H9 (cell line): Measurements from ENCODE around the gene GNB1L. TPM values are rescaled to one million over a fixed set of nuclear protein-coding genes. Genes with fewer than 3 reads are reported as not detected.

Experiments
- DNase-seq: peaks from one replicate; pipeline ENCODE4 v3.0.0-alpha.2; 2017
- H2AFZ ChIP-seq: one replicate; pipeline ENCODE4 v1.6.1; 2013; ENCODE audit warnings: mild to moderate bottlenecking, low read length, control low read depth, moderate library complexity
- H2AK5ac ChIP-seq: 2 replicates; pipeline ENCODE4 v1.6.1; 2013; ENCODE audit warnings: low read length, control low read depth, mixed read lengths; ENCODE audit not compliant: insufficient read length
- H2BK120ac ChIP-seq: one replicate; pipeline ENCODE4 v1.6.1; 2013; ENCODE audit warnings: low read depth, mild to moderate bottlenecking, low read length, control low read depth, inconsistent platforms; ENCODE audit not compliant: poor library complexity, severe bottlenecking
- H2BK12ac ChIP-seq: 2 replicates; pipeline ENCODE4 v1.6.1; 2013; ENCODE audit warnings: low read length, control low read depth, mixed read lengths, low read depth; ENCODE audit not compliant: insufficient read length
- H2BK15ac ChIP-seq: 2 replicates; pipeline ENCODE4 v1.6.1; 2013; ENCODE audit warnings: low read depth, low read length, control low read depth
- H2BK20ac ChIP-seq: one replicate; pipeline ENCODE4 v1.6.1; 2013; ENCODE audit warnings: low read depth, mild to moderate bottlenecking, low read length, control low read depth, inconsistent platforms; ENCODE audit not compliant: poor library complexity, severe bottlenecking
- H2BK5ac ChIP-seq: 2 replicates; pipeline ENCODE4 v1.6.1; 2013; ENCODE audit warnings: low read length, control low read depth, mixed read lengths; ENCODE audit not compliant: insufficient read length
- H3K14ac ChIP-seq: 2 replicates; pipeline ENCODE4 v1.6.1; 2013; ENCODE audit warnings: low read length, control low read depth; ENCODE audit not compliant: insufficient read depth
- H3K18ac ChIP-seq: 2 replicates; pipeline ENCODE4 v1.6.1; 2013; ENCODE audit warnings: low read depth, mild to moderate bottlenecking, mixed read lengths, low read length, control low read depth; ENCODE audit not compliant: insufficient read length
- H3K23ac ChIP-seq: 2 replicates; pipeline ENCODE4 v1.6.1; 2013; ENCODE audit warnings: low read length, control low read depth, mixed read lengths, low read depth; ENCODE audit not compliant: insufficient read length
- H3K23me2 ChIP-seq: 2 replicates; pipeline ENCODE4 v1.6.1; 2013; ENCODE audit warnings: low read depth, mild to moderate bottlenecking, mixed read lengths, low read length, control low read depth; ENCODE audit not compliant: insufficient read length, poor library complexity, severe bottlenecking
- H3K27ac ChIP-seq: 2 replicates; pipeline ENCODE4 v1.5.1; 2013; ENCODE audit warnings: low read length, control low read depth, mixed read lengths, low read depth; ENCODE audit not compliant: insufficient read length
- H3K27me3 ChIP-seq: 2 replicates; pipeline ENCODE4 v1.6.1; 2013; ENCODE audit warnings: low read length, control low read depth, inconsistent platforms; ENCODE audit not compliant: insufficient read depth
- H3K4ac ChIP-seq: 2 replicates; pipeline ENCODE4 v1.6.1; 2013; ENCODE audit warnings: low read depth, mild to moderate bottlenecking, control low read depth, inconsistent platforms, low read length, moderate library complexity
- H3K4me1 ChIP-seq: 2 replicates; pipeline ENCODE4 v1.6.1; 2013; ENCODE audit warnings: low read length, control low read depth, inconsistent platforms; ENCODE audit not compliant: insufficient read depth
- H3K4me2 ChIP-seq: 2 replicates; pipeline ENCODE4 v1.6.1; 2013; ENCODE audit warnings: low read length, control low read depth, mixed read lengths; ENCODE audit not compliant: insufficient read length, insufficient read depth
- H3K56ac ChIP-seq: 2 replicates; pipeline ENCODE4 v1.6.1; 2013; ENCODE audit warnings: low read depth, mild to moderate bottlenecking, mixed read lengths, low read length, control low read depth; ENCODE audit not compliant: insufficient read length
- H3K79me1 ChIP-seq: 2 replicates; pipeline ENCODE4 v1.6.1; 2013; ENCODE audit warnings: low read depth, mild to moderate bottlenecking, moderate library complexity, low read length, control low read depth, inconsistent platforms; ENCODE audit not compliant: insufficient read depth, poor library complexity, severe bottlenecking
- H3K79me2 ChIP-seq: 2 replicates; pipeline ENCODE4 v1.6.1; 2013; ENCODE audit warnings: low read length, control low read depth, inconsistent platforms; ENCODE audit not compliant: insufficient read depth
- H3K9ac ChIP-seq: 2 replicates; pipeline ENCODE4 v1.6.1; 2013; ENCODE audit warnings: low read length, control low read depth, mixed read lengths; ENCODE audit not compliant: insufficient read length; ENCODE audit errors: extremely low read depth
- H3K9me3 ChIP-seq: one replicate; pipeline ENCODE4 v1.6.1; 2013; ENCODE audit warnings: low read depth, low read length, inconsistent platforms; ENCODE audit not compliant: control insufficient read depth
- H3T11ph ChIP-seq: one replicate; pipeline ENCODE4 v1.6.1; 2013; ENCODE audit warnings: mild to moderate bottlenecking, low read length, control low read depth, inconsistent platforms
- H4K20me1 ChIP-seq: one replicate; pipeline ENCODE4 v1.6.1; 2013; ENCODE audit not compliant: control insufficient read depth, insufficient read length, insufficient read depth
- H4K5ac ChIP-seq: 2 replicates; pipeline ENCODE4 v1.6.1; 2013; ENCODE audit warnings: low read depth, mild to moderate bottlenecking, mixed read lengths, low read length, control low read depth; ENCODE audit not compliant: insufficient read length
- H4K8ac ChIP-seq: replicated peaks from 2 replicates; pipeline ENCODE4 v1.6.1; 2013; ENCODE audit warnings: low read length, control low read depth, mixed read lengths, low read depth; ENCODE audit not compliant: insufficient read length
- H4K91ac ChIP-seq: 2 replicates; pipeline ENCODE4 v1.6.1; 2013; ENCODE audit warnings: low read depth, mild to moderate bottlenecking, moderate library complexity, mixed read lengths, low read length, control low read depth; ENCODE audit not compliant: insufficient read length
- H3K27ac Mint-ChIP-seq, 3 experiments: 2 replicates in 2 of 3; 3 replicates in 1 of 3; pipeline ENCODE4 v1.8.0; 2020 to 2021; ENCODE audit warnings: mixed read lengths in 3 of 3, mild to moderate bottlenecking in 1 of 3, moderate library complexity in 1 of 3
- H3K27me3 Mint-ChIP-seq: 2 replicates; pipeline ENCODE4 v1.8.0; 2021; ENCODE audit warnings: low read depth, mild to moderate bottlenecking, moderate library complexity, mixed read lengths
- H3K36me3 Mint-ChIP-seq, 3 experiments: 2 replicates in 2 of 3; 3 replicates in 1 of 3; pipeline ENCODE4 v1.8.0; 2020 to 2021; ENCODE audit warnings: low read depth in 3 of 3, mixed read lengths in 3 of 3; ENCODE audit not compliant: insufficient read depth in 1 of 3
- H3K4me1 Mint-ChIP-seq, 2 experiments: 2 replicates each; pipeline ENCODE4 v1.8.0; 2020; ENCODE audit warnings: mixed read lengths in 2 of 2
- H3K4me3 Mint-ChIP-seq, 2 experiments: 2 replicates in 1 of 2; 3 replicates in 1 of 2; pipeline ENCODE4 v1.8.0; 2020 to 2021; ENCODE audit warnings: mild to moderate bottlenecking in 2 of 2, mixed read lengths in 2 of 2, moderate library complexity in 1 of 2
- H3K9me3 Mint-ChIP-seq, 2 experiments: 2 replicates in 1 of 2; 3 replicates in 1 of 2; pipeline ENCODE4 v1.8.0; 2020; ENCODE audit warnings: mild to moderate bottlenecking in 2 of 2, mixed read lengths in 2 of 2, moderate library complexity in 1 of 2
- CTCF ChIP-seq: fragments of 200-600 bp; sonication (generic); conservative IDR thresholded peaks from 3 replicates; pipeline ENCODE4 v1.8.0; 2021; ENCODE audit warnings: antibody characterized with exemption, mild to moderate bottlenecking
- WGBS: extraction: QIAGEN DNeasy Blood & Tissue Kit; methylation state at CpG from one replicate; pipeline ENCODE4 v1.1.7; 2013; ENCODE audit warnings: missing lambda C conversion rate, low lambda C conversion rate, mixed read lengths; ENCODE audit not compliant: insufficient read length; ENCODE audit errors: extremely low coverage; 5-methylcytosine and 5-hydroxymethylcytosine counted together
- total RNA-seq: library from RNA; stranded (reverse); gene quantifications from 2 replicates; pipeline ENCODE4 v1.2.1, GENCODE V29; 2021

Gene GNB1L
- total RNA-seq, 1 experiment from 2014 or later: 22.4 TPM

- H3K27ac Mint-ChIP-seq: peak overlapping the region in 1 of 3 experiments; percentile 51; a peak in 1 of 7 replicates
- no peaks in the 10 kb centered on the region for H3K79me1 ChIP-seq
Observed at GRCh38 chr22:19841641-19842392, 12.9 kb downstream of the GNB1L start.

More at GRCh38 chr22:19841641-19842392, 12.9 kb downstream of the GNB1L start:
- 100% methylated on average over 1 of the region's 8 CpGs for WGBS
- H4K20me1 ChIP-seq: no peaks in the 10 kb centered on the region
- no peaks in the 10 kb centered on the region for H3K27me3 ChIP-seq
- no peaks in the 10 kb centered on the region for H3K9me3 ChIP-seq
- no peak overlapping the region for H2BK15ac ChIP-seq
- H2BK120ac ChIP-seq: no peak overlapping the region
- H3K4me2 ChIP-seq: no peak overlapping the region
- no peak overlapping the region for H2AFZ ChIP-seq
- no peak for TF ChIP-seq CTCF
- H3K18ac ChIP-seq: no peak overlapping the region
- no peak overlapping the region for H4K91ac ChIP-seq
- peaks cover 10 to 12% of the 10 kb centered on the region in 2 experiments for H3K4me1 Mint-ChIP-seq
- H3K14ac ChIP-seq: no peak overlapping the region
- no peak overlapping the region; a peak in 1 of 5 replicates for H3K4me3 Mint-ChIP-seq
- no peaks in the 10 kb centered on the region for H3K4me1 ChIP-seq
- no peak overlapping the region for H3K56ac ChIP-seq
- H4K5ac ChIP-seq: no peak overlapping the region
- H3K23ac ChIP-seq: no peak overlapping the region
- no peaks in the 10 kb centered on the region for H3K79me2 ChIP-seq
- H2BK20ac ChIP-seq: no peak overlapping the region
- DNase-seq: no peak
- H3K36me3 Mint-ChIP-seq: peaks cover 0 to 2% (median 0%) of the 10 kb centered on the region in 3 experiments; a peak in 2 of 7 replicates
- no peak overlapping the region for H2BK12ac ChIP-seq
- no peak overlapping the region for H2BK5ac ChIP-seq
- no peak overlapping the region for H3K9ac ChIP-seq
- no peaks in the 10 kb centered on the region for H3K23me2 ChIP-seq
- H3T11ph ChIP-seq: no peak overlapping the region
- H3K27me3 Mint-ChIP-seq: no peaks in the 10 kb centered on the region
- H3K4ac ChIP-seq: no peak overlapping the region
- H4K8ac ChIP-seq: no peak overlapping the region
- no peak overlapping the region for H2AK5ac ChIP-seq
- no peak overlapping the region for H3K27ac ChIP-seq
- no peaks in the 10 kb centered on the region for H3K9me3 Mint-ChIP-seq
